A549 (cell line): ENCODE measurements around the gene IGF2BP3.

Source experiments
- CTCF ChIP-seq: fragments of >200 bp; sonication (Bioruptor Twin); formaldehyde crosslinking; IDR thresholded peaks from 3 replicates; pipeline ENCODE4 v1.5.1; 2016
- HOXB13 ChIP-seq: fragments of 250-450 bp; sonication (Bioruptor Pico); IDR thresholded peaks from 2 replicates; pipeline ENCODE4 v1.5.0; 2020; ENCODE audit warnings: low read depth, mild to moderate bottlenecking, moderate library complexity
- KDM5A ChIP-seq: fragments of 200-600 bp; sonication (generic); IDR thresholded peaks from 2 replicates; pipeline ENCODE4 v1.6.1; 2016; ENCODE audit warnings: antibody characterized with exemption, mild to moderate bottlenecking
- NR3C1 ChIP-seq: fragments of >200 bp; sonication (Bioruptor Twin); formaldehyde crosslinking; IDR thresholded peaks from 3 replicates; pipeline ENCODE4 v1.6.1; 2017
- POLR2A ChIP-seq: IDR thresholded peaks from 2 replicates; pipeline ENCODE4 v1.6.1; 2012; ENCODE audit warnings: mild to moderate bottlenecking, low read length
- ZNF302 ChIP-seq: fragments of 250-450 bp; sonication (Bioruptor Pico); IDR thresholded peaks from 2 replicates; pipeline ENCODE4 v1.9.0; 2021; ENCODE audit warnings: inconsistent platforms, mild to moderate bottlenecking, moderate library complexity

GRCh38 chr7:23471106-23471859 is 992 bp upstream of the IGF2BP3 start:
- no peak for TF ChIP-seq CTCF
- TF ChIP-seq POLR2A, result no peak
- no peak for TF ChIP-seq KDM5A
- no peak for TF ChIP-seq NR3C1
- TF ChIP-seq ZNF302 (CRISPR knock-in tag), result no peak
- TF ChIP-seq HOXB13, result no peak
